ENCODE data around the gene GGA1.
"Not testable (repeated sequence)": the region's sequence is repeated elsewhere in the genome, so short reads cannot be mapped to it uniquely, and the experiment has no call there.

Gene GGA1

DNA sequence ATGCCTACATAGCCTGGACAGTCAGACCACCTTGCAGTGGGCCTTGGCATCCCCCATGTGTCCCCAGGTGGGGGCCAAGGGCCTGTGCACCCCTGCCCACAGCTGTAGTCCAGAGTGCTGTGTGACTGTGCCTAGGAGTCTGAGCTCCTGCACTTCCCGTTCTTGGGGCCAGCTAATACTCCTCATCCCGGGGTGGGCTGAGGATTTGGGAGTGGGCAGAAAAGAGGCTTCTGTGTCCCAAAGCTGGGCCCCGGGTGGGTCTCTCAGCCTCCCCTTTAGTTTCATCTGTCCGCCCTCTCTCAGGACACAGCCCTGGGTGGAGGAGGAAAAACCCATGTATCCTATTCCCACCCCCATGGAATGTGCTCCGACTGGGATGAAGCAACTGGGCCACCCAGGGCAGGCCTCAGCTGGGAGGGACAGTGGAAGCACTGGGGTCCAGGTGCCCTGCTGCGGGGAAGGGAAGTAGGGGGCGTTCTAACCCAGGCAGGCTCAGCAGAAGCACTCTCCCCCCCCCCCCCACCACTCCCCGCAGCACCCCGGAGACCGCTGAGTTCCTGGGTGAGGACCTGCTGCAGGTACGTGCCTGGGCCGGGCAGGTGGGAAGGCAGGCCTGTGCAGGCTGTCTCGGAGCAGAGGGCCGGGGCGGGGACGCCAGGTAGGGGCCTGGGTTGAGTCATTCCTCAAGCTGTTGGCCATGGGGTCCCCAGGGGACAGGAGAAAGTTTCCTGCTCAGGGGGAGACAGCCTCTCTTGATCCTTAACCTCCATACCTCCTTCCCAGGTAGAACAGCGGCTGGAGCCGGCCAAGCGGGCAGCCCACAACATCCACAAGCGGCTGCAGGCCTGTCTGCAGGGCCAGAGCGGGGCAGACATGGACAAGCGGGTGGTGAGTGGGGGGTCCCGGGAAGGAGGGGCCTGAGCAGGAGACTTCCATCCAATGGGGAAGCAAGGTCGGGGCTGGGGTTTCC, 32.2 kb downstream of the GGA1 start:
- in situ Hi-C loops (cut with MboI; ENCODE audit: low sequenced_read_pairs): no loop called here

DNA sequence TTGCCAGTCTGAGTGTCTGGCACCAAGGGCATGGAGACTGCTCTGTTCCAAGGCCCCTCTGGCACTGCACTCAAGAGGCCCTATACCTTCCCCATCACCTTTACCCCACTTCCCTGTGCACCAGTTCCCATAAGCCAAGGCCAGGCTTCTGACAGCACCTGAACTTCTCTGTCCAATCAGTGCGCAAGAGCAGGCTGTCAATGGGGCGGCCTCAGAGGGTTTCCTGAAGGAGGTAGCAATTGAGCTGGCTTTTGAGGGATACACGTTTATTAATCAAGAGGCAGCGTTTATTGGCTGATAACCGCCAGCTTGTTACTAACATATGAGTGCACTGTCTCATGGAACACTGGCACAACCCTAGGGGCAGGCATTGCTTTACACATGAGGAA, 32.9 kb downstream of the GGA1 start:
- in situ Hi-C loops (cut with MboI; ENCODE audit: low sequenced_read_pairs): no loop called here

GRCh38 chr22:37643225-37643847, 34.7 kb downstream of the GGA1 start:
- in situ Hi-C loops (cut with MboI; ENCODE audit: low sequenced_read_pairs): no loop called here

- in situ Hi-C loops (cut with MboI; ENCODE audit: low sequenced_read_pairs): no loop called here
Observed at GRCh38 chr22:37647317-37647716, 38.7 kb downstream of the GGA1 start.

GRCh38 chr22:37647928-37648327, 39.3 kb downstream of the GGA1 start:
- in situ Hi-C loops (cut with MboI; ENCODE audit: low sequenced_read_pairs): no loop called here

DNA sequence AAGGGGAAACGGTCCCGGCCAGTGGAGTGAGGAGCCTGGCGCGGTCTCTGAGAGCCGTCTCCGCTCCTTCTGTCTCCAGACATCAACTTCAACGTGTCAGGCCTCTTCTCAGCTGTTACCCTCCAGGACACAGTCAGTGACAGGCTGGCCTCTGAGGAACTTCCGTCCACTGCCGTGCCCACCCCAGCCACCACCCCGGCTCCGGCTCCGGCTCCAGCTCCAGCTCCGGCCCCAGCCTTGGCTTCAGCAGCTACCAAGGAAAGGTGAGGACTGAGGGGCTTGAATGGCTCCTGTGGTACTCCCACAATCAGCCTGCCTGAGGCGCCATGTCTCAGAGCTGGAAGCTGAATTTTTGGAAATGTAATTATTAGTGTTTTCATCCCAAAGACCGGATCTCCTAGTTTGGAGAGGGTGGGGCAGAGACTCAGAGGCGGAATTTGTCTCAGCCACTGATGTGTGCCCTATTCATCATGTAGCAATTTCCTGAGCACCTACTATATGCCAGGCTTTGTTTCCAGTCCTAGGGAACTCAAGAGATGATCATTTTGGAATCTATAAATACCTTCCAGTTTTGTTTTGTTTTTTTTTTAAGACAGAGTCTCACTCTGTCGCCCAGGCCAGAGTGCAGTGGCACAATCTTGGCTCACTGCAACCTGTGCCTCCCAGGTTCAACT, 42.0 kb downstream of the GGA1 start:
- in situ Hi-C loops (cut with MboI; ENCODE audit: low sequenced_read_pairs): no loop called here

DNA sequence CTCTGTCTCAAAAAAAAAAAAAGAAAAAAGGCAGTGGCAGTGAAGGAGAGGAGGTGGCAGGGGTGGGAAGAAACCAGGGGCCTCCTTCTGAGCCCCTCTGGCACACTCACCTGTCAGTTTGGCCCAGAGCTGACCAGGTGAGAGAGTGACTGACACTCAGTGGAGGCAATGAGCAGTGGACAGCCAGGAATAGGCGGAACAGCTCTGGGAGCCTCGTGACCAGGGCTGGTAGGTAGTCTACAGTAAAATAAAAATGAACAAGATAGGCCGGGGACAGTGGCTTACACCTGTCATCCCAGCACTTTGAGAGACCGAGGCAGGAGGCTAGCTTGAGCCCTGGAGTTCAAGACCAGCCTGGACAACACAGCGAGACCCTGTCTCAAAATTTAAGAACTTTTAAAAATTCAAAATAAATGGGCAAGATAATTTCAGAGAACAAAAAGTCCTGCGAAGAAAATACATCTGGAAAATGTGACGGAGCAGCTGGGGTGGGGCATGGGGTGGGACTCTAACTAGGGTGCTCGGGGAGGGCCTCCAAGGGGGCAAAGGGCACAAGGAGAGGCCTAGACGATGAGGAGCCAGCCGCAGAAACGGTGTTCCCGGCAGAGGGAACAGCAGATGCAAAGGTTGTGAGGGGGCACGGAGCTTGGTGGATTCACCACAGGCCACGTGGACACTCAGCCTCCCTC, 46.1 kb downstream of the GGA1 start:
- in situ Hi-C loops (cut with MboI; ENCODE audit: low sequenced_read_pairs): no loop called here

GRCh38 chr22:37655252-37655563, 46.6 kb downstream of the GGA1 start:
- in situ Hi-C loops (cut with MboI; ENCODE audit: low sequenced_read_pairs): no loop called here

- in situ Hi-C loops (cut with MboI; ENCODE audit: low sequenced_read_pairs): not testable (repeated sequence)
Observed at GRCh38 chr22:37656583-37656982, 47.9 kb downstream of the GGA1 start.

DNA sequence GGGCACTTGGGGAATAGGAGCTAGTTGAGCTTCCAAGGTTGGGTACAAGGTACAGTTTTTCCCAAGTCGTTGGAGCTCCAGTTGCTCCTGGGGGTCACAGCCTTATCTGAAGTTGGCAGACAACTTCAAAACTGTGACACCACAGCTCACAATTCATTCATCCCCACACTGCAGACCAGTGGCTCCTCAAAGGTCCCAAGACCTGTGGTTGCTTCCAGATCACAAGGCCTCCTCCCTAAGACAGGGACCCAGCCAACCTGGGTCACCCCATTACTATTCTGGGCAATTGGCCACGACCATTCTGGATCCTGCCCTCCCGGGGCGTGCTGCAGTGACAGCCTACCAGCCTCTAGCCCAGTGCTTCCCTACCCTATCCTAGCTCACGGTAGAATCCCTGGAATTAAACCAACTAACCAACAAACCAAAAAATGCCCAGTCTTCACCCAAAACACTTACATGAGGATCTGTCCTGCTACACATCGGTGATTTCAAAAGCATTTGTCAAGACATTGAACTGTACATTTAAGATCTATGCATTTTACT, 49.0 kb downstream of the GGA1 start:
- in situ Hi-C loops (cut with MboI; ENCODE audit: low sequenced_read_pairs): no loop called here

DNA sequence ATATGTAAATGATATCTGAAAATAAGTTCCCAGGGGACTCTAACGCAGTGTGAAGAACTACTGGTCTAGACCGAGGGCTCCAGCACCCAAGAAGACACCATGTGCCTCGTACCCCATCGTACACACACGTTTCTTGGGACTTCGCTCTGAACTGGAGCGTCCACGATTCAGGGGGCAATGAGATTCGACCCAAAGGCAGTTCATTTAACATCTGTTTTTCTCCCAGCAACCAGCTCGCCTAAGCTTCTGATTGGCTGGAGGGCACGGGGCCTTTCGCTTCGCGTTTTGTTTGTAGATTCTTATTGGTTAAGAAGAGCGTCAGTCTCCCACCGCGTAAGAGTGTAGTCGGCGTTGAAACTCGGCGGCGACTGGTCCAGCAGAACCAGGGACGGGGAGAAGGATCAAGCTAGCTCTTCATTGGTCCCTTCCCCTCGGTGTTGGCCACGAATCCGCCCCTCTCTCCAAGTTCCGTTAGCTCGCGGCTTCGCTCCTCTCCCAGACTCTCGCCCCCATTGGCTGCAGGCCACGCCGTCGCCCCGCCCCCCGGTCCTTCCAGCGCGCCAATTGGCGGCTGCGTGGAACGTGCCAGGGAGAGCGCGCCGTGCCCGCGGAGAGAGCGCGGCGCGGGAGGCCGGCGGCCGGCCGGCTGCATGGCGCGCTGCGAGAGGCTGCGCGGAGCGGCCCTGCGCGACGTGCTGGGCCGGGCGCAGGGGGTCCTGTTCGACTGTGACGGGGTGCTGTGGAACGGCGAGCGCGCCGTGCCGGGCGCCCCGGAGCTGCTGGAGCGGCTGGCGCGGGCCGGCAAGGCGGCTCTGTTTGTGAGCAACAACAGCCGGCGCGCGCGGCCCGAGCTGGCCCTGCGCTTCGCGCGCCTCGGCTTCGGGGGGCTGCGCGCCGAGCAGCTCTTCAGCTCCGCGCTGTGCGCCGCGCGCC, 49.8 kb downstream of the GGA1 start, which contains the start of gene PDXP:
PDXP (plus strand) TSS at position 591 of the 933 bp plus-strand sequence; CDS start at position 651, 60 bp downstream.
- in situ Hi-C loops (cut with MboI; ENCODE audit: low sequenced_read_pairs): no loop called here

- in situ Hi-C loops (cut with MboI; ENCODE audit: low sequenced_read_pairs): no loop called here
Observed at GRCh38 chr22:37659066-37659896, 50.6 kb downstream of the GGA1 start.

GRCh38 chr22:37659897-37660708, 51.5 kb downstream of the GGA1 start:
- in situ Hi-C loops (cut with MboI; ENCODE audit: low sequenced_read_pairs): no loop called here

GRCh38 chr22:37660709-37661045, 52.0 kb downstream of the GGA1 start:
- in situ Hi-C loops (cut with MboI; ENCODE audit: low sequenced_read_pairs): no loop called here

DNA sequence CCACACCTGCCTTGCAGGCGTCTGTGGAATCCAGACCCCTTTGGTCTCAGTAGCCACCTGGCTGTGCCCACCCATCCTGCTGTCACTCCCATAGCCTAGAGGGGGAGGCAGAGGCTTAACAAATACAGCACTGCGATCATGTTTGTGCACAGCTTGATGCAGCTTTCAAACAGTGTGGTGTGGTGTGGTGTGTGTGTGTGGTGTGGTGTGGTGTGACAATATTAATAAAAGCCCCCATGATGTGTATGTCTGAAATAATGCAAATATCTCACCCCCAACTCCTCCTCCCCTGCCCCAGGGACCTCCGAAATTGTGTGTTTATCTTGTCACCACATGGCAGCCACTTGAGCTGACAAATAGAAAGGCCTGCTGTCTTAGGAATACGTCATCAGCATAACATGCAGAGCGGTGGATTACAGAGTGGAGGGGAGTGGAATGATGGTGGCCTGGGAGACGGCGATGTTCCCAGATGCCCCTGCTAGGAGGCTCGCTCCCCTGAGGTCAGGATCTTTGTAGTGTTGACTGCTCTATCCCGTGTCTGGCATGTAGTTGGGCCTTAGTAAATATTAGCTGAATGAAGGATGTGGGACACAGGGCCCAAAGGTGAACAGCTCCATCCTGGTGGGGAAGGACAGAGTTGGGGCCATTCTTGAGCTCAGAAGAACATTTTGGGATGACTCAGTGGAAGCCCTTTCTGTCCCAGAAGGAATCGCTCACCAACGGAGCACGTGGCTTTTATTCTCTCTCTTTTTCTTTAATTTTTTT, 52.7 kb downstream of the GGA1 start:
- in situ Hi-C loops (cut with MboI; ENCODE audit: low sequenced_read_pairs): no loop called here

GRCh38 chr22:37662039-37662438, 53.4 kb downstream of the GGA1 start:
- in situ Hi-C loops (cut with MboI; ENCODE audit: low sequenced_read_pairs): no loop called here

- in situ Hi-C loops (cut with MboI; ENCODE audit: low sequenced_read_pairs): no loop called here
Observed at GRCh38 chr22:37663521-37664140, 55.0 kb downstream of the GGA1 start.

Data from hTERT RPE-1 (cell line).